ENCODE measurements around the gene CENPS.
"Not testable (repeated sequence)": the region's sequence is repeated elsewhere in the genome, so short reads cannot be mapped to it uniquely, and the experiment has no call there.

Gene CENPS

DNA sequence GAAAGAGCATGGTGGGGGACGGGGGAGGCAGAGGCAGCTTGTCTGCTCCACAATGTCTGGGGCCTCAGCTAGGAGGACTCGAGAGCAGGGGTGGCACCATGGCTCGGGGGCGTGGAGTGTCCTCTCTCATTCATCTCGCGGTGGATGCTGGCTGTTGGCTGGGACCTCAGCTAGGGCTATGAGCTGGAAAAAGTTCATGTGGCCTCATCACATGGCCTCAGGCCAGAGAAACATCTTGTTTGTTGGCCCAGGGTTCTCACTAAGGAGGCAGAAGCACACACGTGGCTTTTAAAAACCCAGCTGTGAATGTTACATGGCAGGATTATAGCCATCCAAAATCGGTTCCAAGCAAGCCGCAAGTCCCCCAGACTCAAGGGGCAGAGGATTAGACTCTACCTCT is 6.2 kb upstream of the CENPS start:
- H3K4me3 ChIP-seq (ENCODE audit: low read depth, low read length), result no peak overlapping the region
- TF ChIP-seq, protein P1, sequence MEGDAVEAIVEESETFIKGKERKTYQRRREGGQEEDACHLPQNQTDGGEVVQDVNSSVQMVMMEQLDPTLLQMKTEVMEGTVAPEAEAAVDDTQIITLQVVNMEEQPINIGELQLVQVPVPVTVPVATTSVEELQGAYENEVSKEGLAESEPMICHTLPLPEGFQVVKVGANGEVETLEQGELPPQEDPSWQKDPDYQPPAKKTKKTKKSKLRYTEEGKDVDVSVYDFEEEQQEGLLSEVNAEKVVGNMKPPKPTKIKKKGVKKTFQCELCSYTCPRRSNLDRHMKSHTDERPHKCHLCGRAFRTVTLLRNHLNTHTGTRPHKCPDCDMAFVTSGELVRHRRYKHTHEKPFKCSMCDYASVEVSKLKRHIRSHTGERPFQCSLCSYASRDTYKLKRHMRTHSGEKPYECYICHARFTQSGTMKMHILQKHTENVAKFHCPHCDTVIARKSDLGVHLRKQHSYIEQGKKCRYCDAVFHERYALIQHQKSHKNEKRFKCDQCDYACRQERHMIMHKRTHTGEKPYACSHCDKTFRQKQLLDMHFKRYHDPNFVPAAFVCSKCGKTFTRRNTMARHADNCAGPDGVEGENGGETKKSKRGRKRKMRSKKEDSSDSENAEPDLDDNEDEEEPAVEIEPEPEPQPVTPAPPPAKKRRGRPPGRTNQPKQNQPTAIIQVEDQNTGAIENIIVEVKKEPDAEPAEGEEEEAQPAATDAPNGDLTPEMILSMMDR (IDR thresholded peaks at IDR 0.05; ENCODE audit: low read depth, low read length), result no peak

DNA sequence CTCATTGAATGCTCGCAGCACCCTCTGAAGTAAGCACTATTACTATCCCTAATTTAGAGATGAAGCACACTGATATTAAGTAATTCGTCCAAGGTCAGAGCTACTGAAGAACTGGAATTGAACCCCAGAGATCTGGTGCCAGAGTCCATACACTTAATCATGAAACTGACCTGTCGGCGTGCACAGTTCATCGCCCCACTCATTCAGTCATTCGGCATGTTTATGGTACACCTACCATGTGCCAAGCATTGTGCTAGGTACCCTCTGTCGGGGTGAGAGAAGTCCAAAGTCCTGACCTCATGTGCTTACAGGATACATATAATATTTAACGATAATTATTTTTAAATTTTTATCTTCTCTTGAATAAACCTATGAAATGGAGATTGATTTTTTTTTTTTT is 5.6 kb upstream of the CENPS start:
- H3K4me3 ChIP-seq (ENCODE audit: low read depth, low read length), result no peak overlapping the region
- TF ChIP-seq, protein P1 (IDR thresholded peaks at IDR 0.05; ENCODE audit: low read depth, low read length), result no peak

DNA sequence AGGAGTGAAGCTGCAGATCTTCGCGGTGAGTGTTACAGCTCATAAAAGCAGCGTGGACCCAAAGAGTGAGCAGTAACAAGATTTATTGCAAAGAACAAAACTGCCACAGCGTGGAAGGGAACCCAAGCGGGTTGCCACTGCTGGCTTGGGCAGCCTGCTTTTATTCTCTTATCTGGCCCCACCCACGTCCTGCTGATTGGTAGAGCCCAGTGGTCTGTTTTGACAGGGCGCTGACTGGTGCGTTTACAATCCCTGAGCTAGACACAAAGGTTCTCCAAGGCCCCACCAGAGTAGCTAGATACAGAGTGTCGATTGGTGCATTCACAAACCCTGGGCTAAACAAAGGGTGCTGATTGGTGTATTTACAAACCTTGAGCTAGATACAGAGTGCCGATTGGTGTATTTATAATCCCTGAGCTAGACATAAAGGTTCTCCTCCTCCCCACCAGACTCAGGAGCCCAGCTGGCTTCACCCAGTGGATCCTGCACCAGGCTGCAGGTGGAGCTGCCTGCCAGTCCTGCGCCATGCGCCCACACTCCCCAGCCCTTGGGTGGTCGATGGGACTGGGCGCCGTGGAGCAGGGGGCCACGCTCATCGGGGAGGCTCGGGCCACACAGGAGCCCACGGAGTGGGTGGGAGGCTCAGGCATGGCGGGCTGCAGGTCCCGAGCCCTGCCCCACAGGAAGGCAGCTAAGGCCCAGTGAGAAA is 4.3 kb upstream of the CENPS start:
- H3K4me3 ChIP-seq (ENCODE audit: low read depth, low read length), result not testable (repeated sequence)

DNA sequence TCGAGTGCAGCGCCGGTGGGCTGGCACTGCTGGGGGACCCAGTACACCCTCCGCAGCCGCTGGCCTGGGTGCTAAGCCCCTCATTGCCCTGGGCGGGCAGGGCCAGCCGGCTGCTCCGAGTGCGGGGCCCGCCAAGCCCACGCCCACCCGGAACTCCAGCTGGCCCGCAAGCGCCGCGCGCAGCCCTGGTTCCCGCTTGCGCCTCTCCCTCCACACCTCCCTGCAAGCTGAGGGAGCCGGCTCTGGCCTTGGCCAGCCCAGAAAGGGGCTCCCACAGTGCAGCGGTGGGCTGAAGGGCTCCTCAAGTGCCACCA is 3.7 kb upstream of the CENPS start:
- H3K4me3 ChIP-seq (ENCODE audit: low read depth, low read length), result not testable (repeated sequence)

DNA sequence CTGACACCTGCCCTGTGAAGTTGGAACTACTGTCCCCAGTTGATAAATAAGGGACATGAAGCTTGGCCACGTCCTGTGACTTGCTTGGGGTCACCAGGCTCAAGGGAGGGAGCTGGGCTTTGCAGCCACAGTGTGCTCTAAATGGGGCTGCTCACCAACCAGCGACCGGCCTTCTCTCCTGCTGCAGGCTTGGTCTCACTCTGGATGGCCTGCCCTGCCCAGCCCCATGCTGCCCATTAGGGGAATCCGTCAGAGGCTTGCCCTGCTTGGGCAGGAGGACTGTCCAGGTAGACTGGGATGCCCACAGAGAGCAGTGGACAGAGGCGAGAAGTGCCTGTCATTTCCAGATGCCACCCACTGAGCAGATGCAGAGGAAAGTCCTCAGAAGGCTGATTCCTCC is 1.2 kb upstream of the CENPS start:
- TF ChIP-seq, protein P1 (IDR thresholded peaks at IDR 0.05; ENCODE audit: low read depth, low read length), result no peak
- no peak overlapping the region for H3K4me3 ChIP-seq (ENCODE audit: low read depth, low read length)

DNA sequence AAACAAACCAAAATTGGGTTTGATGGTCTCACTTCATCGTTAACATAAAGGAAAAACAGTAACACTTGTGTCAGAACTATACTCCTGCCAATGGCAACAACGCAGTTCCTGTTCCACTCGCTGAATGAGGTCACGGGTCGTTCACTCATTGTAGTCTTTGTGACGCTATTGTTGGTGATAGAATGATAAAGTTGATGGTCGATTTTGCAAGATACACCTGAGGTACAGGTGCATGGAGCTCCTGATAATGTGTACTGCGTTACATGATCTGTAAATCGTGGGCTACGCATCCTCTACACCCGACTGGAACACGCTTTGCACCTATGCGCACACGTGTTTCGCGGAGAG is 391 bp upstream of the CENPS start:
- peak overlapping the region; percentile 76 for H3K4me3 ChIP-seq (ENCODE audit: low read depth, low read length)
- TF ChIP-seq, protein P1 (IDR thresholded peaks at IDR 0.05; ENCODE audit: low read depth, low read length), result no peak

DNA sequence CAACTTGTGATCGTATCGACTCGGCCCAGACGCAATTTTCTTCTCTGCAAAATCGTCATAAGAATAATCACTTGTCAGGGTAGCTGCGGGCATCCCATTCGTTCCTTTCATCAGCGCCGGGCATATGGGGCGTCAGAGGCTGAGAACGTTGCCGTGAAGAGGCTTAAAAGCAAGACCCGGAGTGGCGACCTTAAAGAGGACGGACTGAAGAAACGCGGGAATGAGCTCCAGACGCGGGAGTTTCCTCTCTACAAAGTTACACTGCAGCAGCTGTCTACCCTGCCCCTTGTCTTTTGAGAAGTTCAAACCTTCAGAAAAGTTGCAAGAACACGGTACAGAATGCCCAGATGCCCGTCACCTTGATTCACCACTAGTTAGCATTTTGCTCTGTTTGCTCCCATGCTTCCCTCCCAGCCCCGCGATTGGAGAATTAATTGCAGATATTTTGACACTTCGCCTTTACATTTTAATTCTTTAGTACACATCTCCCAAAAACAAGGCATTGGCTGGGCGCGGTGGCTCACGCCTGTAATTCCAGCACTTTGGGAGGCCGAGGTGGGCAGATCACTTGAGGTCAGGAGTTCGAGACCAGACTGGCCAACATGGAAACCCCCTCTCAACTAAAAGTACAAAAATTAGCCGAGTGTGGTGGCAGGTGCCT is 967 bp downstream of the CENPS start:
- TF ChIP-seq, protein P1 (IDR thresholded peaks at IDR 0.05; ENCODE audit: low read depth, low read length), result no peak
- H3K4me3 ChIP-seq (ENCODE audit: low read depth, low read length), result peak overlapping the region; percentile 76

DNA sequence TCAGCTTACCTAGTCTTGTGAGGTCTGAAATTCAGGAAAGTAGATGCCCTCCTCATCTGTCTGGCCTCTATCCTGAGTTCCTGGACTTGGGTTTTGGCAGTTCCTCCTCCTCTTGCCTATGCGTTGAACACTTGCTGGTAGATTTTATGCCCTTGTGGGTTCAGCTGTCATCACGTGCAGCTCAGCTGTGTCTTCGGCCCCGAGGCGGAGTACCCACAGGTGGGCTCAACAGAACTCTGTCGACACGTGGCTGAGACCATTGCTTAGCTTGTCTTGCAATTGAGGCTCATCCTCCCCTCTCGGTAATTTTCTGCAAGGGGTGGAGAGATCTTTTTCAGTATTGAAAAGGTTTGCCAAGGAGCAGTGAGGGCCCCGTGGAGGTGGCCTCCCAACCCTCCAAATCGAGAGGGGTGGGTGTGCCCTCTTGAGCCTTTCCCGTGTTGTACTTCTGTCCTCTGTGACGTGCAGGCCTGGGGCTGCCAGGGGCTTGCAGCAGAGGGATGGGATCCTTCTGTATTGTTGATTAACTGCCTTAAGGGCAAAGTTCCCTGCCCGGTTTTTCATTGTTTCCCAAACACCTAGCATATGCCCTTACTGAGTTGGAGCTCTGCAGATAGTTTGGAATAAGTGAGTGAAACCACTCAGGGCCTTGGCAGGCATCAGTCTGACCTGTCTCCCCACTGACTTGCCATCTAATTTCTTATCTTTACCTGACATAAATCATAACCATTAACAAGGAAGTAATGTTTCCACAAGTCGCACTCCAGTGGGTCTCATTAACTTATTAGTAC is 2.9 kb downstream of the CENPS start:
- TF ChIP-seq, protein P1 (IDR thresholded peaks at IDR 0.05; ENCODE audit: low read depth, low read length), result no peak
- H3K4me3 ChIP-seq (ENCODE audit: low read depth, low read length), result no peak overlapping the region
